OCI-LY1 (cell line): ENCODE results near the gene WDR59.

Experiments used
- EZH2 ChIP-seq: fragments of 200-600 bp; sonication (generic), shearing (Covaris generic); IDR thresholded peaks from 2 replicates; pipeline ENCODE4 v1.8.0; 2017; ENCODE audit warnings: borderline replicate concordance, mixed run types, mild to moderate bottlenecking, antibody characterized with exemption, low read length, moderate library complexity, mixed read lengths
- TF ChIP-seq, protein P1 (sequence below): fragments of 200-600 bp; sonication (generic), shearing (Covaris generic); IDR thresholded peaks from 2 replicates; pipeline ENCODE4 v1.5.1; 2017; ENCODE audit warnings: mild to moderate bottlenecking, antibody characterized with exemption, low read length, moderate library complexity, mixed read lengths

DNA sequence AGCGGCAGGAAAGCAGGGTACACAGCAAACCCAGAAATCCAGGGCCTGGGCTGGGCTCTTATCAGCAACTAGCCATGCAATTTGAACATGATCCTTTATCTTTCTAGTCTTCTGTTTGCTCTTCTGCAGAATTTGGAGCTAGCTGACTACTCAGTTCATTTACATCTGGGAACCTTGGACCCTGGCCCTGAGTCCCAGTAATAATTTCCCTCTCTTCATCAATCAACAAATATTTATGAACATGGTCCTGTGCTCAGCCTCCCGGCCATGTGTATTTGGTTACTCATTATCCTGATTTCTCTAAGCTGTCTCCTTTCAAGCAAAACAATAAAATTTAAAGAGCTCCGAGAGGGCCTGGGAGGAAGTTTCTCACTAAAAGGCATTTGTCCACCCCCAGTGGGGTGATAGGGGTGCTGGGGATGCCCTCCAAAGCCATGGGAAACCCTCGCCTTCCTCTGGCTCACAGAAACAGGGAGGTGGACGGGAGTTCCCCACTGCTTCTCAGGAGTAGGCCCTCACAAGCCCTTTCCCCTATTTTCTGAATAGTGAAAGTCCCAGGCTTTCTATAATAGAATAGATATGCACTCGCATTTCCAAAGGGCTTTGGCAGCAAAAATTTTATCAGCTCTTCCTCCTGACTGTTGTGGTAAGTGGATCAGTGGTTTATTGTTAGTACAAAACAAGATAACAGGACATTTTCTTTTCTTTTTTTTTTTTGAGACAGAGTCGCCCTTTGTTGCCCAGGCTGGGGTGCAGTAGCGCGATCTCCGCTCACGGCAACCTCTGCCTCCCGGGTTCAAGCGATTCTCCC lies 6.9 kb upstream of the WDR59 start:
- TF ChIP-seq, protein P1, sequence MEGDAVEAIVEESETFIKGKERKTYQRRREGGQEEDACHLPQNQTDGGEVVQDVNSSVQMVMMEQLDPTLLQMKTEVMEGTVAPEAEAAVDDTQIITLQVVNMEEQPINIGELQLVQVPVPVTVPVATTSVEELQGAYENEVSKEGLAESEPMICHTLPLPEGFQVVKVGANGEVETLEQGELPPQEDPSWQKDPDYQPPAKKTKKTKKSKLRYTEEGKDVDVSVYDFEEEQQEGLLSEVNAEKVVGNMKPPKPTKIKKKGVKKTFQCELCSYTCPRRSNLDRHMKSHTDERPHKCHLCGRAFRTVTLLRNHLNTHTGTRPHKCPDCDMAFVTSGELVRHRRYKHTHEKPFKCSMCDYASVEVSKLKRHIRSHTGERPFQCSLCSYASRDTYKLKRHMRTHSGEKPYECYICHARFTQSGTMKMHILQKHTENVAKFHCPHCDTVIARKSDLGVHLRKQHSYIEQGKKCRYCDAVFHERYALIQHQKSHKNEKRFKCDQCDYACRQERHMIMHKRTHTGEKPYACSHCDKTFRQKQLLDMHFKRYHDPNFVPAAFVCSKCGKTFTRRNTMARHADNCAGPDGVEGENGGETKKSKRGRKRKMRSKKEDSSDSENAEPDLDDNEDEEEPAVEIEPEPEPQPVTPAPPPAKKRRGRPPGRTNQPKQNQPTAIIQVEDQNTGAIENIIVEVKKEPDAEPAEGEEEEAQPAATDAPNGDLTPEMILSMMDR: no peak
- no peak for TF ChIP-seq EZH2
